Common myeloid progenitor, CD34-positive (primary cell): ENCODE results near the gene OLFML1.
A peak's percentile ranks its signal among the peaks of the same experiment; 100 is the strongest.

ENCODE experiments used
- CTCF ChIA-PET: fragments of 350-600 bp; sonication (Branson Sonifier 250); formaldehyde crosslinking; loops from one replicate; lab custom pipeline; 2021; ENCODE audit warnings: antibody characterized with exemption; lab: Charles Lee
- POLR2A ChIA-PET: fragments of 350-600 bp; sonication (Branson Sonifier 250); formaldehyde crosslinking; loops from one replicate; lab custom pipeline; 2021; ENCODE audit warnings: antibody characterized with exemption; lab: Charles Lee
- DNase-seq, 3 donors: peaks; one replicate each; pipeline versions ENCODE4 v3.0.0 to v3.0.0-alpha.2; 2013
- H3K27ac ChIP-seq, 2 experiments: 1 replicate in 1 of 2; 2 replicates in 1 of 2; pipeline ENCODE4 v1.7.0; 2013; ENCODE audit warnings: inconsistent platforms in 2 of 2, low read length in 2 of 2, mild to moderate bottlenecking in 2 of 2, low read depth in 1 of 2, moderate library complexity in 1 of 2; ENCODE audit not compliant: severe bottlenecking in 2 of 2, insufficient read depth in 1 of 2, poor library complexity in 1 of 2
- H3K27me3 ChIP-seq, 5 experiments: replicated peaks in 2 of 5; 1 replicate in 3 of 5; 2 replicates in 2 of 5; pipeline versions ENCODE4 v1.6.1 to v1.7.0; 2013; ENCODE audit warnings: low read length in 4 of 5, mild to moderate bottlenecking in 2 of 5, moderate library complexity in 2 of 5, inconsistent platforms in 1 of 5; ENCODE audit not compliant: insufficient read depth in 5 of 5, control insufficient read depth in 4 of 5
- H3K36me3 ChIP-seq, 4 experiments: 1 replicate in 2 of 4; 2 replicates in 2 of 4; pipeline versions ENCODE4 v1.6.1 to v1.7.0; 2013; ENCODE audit warnings: low read length in 3 of 4, control low read depth in 1 of 4, mild to moderate bottlenecking in 1 of 4; ENCODE audit not compliant: control insufficient read depth in 4 of 4, insufficient read depth in 4 of 4
- H3K4me1 ChIP-seq, 4 experiments: 1 replicate in 3 of 4; 2 replicates in 1 of 4; pipeline versions ENCODE4 v1.6.1 to v1.7.1; 2013; ENCODE audit warnings: low read length in 3 of 4, mild to moderate bottlenecking in 3 of 4, control low read depth in 1 of 4, inconsistent platforms in 1 of 4, moderate library complexity in 1 of 4; ENCODE audit not compliant: control insufficient read depth in 4 of 4, insufficient read depth in 4 of 4; ENCODE audit errors: control extremely low read depth in 1 of 4
- H3K4me3 ChIP-seq, 7 experiments: 1 replicate in 4 of 7; 2 replicates in 3 of 7; pipeline versions ENCODE4 v1.5.1 to v1.7.0; 2013; ENCODE audit warnings: mild to moderate bottlenecking in 7 of 7, low read length in 6 of 7, moderate library complexity in 6 of 7, inconsistent platforms in 2 of 7, low read depth in 2 of 7, control low read depth in 1 of 7; ENCODE audit not compliant: insufficient read depth in 4 of 7, control insufficient read depth in 1 of 7; ENCODE audit errors: extremely low read depth in 1 of 7
- H3K9me3 ChIP-seq, 5 experiments: 1 replicate in 4 of 5; 2 replicates in 1 of 5; pipeline versions ENCODE4 v1.6.1 to v1.7.1; 2013; ENCODE audit warnings: low read length in 4 of 5, mild to moderate bottlenecking in 2 of 5, inconsistent platforms in 1 of 5, low read depth in 1 of 5, moderate library complexity in 1 of 5; ENCODE audit not compliant: control insufficient read depth in 4 of 5, insufficient read depth in 2 of 5; ENCODE audit errors: control extremely low read depth in 1 of 5
- WGBS: methylation state at CpG from one replicate; pipeline ENCODE4 v1.1.5; 2013; ENCODE audit not compliant: insufficient coverage; 5-methylcytosine and 5-hydroxymethylcytosine counted together

The OLFML1 gene

DNA sequence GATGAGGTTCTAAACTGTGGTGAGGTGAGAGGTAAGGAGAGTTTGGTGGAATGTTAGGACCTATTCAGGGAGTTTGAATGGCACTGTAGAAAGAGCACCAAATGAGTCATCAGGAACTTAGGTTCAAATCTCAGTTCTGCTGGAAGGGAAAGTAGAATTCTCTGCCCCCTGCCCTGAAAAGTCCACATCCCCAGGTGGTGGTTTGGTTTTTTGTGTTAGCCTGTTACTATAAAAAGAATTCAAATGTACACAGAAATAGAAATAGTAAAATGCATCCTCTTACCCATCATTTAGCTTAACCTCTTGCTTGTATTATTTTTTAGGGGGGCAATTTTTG is 48.7 kb downstream of the OLFML1 start:
- Histone ChIP-seq H3K4me1 (peaks cover 0 to 3% (median 0%) of the 10 kb centered on the region in 4 experiments), H3K4me3 (no peak overlapping the region), H3K9me3 (no peaks in the 10 kb centered on the region), H3K27me3 (peaks cover 3 to 36% (median 17%) of the 10 kb centered on the region in 5 experiments), H3K27ac (no peak overlapping the region), H3K36me3 (no peaks in the 10 kb centered on the region)
- no peak for DNase-seq
- ChIA-PET CTCF (interaction anchor here (2.4 kb wide), 1 partner anchor 12 kb away, joined by 7 read pairs; no protein-coding TSS in a partner anchor), POLR2A (no interaction called here)

DNA sequence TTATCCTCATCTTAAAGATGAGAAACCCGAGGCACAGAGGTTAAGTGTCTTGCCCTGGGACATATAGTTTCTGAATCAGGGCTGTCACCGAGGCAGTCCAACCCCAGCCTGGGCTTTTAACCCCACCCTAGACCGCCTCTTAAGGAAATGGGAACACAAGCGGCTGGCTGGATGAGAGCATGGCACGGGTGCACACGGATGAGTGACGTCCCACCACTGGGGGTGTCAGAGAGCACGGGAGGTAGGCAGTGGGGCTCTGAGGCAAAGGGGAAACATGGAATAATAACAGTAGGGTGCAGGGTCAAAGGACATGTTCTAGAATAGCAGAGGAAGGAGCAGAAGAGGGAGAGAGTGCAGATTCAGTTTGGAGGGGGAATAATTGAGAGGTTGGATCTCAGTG is 50.8 kb downstream of the OLFML1 start:
- no peak overlapping the region for H3K4me3 ChIP-seq
- H3K4me1 ChIP-seq = peaks cover 0 to 3% (median 0%) of the 10 kb centered on the region in 4 experiments
- WGBS = 41% methylated on average over 8 of the region's 8 CpGs
- peaks cover 3 to 41% (median 20%) of the 10 kb centered on the region in 5 experiments for H3K27me3 ChIP-seq
- H3K36me3 ChIP-seq = no peaks in the 10 kb centered on the region
- peak in 2 of 3 donors; percentile 15 to 20 for DNase-seq
- CTCF ChIA-PET = interaction anchor here (0.6 kb wide), 1 partner anchor 502 kb away, joined by 3 read pairs; no protein-coding TSS in a partner anchor
- H3K9me3 ChIP-seq = no peaks in the 10 kb centered on the region
- POLR2A ChIA-PET = no interaction called here
- no peak overlapping the region for H3K27ac ChIP-seq

GRCh38 chr11:7537265-7537664 is 52.0 kb downstream of the OLFML1 start:
- ChIA-PET POLR2A (no interaction called here), CTCF (interaction anchor here (1.2 kb wide), 1 partner anchor 14 kb away, joined by 3 read pairs; no protein-coding TSS in a partner anchor)
- no peak overlapping the region for H3K4me3 ChIP-seq
- WGBS = 93% methylated on average over 6 of the region's 6 CpGs
- H3K27ac ChIP-seq = no peak overlapping the region
- no peak for DNase-seq
- peaks cover 0 to 3% (median 0%) of the 10 kb centered on the region in 4 experiments for H3K4me1 ChIP-seq
- H3K9me3 ChIP-seq = no peaks in the 10 kb centered on the region
- H3K27me3 ChIP-seq = peaks cover 3 to 41% (median 22%) of the 10 kb centered on the region in 5 experiments
- no peaks in the 10 kb centered on the region for H3K36me3 ChIP-seq

- CTCF ChIA-PET = interaction anchor here (1.2 kb wide), 1 partner anchor 13 kb away, joined by 3 read pairs; no protein-coding TSS in a partner anchor
Observed at GRCh38 chr11:7538031-7538430, 52.7 kb downstream of the OLFML1 start.

DNA sequence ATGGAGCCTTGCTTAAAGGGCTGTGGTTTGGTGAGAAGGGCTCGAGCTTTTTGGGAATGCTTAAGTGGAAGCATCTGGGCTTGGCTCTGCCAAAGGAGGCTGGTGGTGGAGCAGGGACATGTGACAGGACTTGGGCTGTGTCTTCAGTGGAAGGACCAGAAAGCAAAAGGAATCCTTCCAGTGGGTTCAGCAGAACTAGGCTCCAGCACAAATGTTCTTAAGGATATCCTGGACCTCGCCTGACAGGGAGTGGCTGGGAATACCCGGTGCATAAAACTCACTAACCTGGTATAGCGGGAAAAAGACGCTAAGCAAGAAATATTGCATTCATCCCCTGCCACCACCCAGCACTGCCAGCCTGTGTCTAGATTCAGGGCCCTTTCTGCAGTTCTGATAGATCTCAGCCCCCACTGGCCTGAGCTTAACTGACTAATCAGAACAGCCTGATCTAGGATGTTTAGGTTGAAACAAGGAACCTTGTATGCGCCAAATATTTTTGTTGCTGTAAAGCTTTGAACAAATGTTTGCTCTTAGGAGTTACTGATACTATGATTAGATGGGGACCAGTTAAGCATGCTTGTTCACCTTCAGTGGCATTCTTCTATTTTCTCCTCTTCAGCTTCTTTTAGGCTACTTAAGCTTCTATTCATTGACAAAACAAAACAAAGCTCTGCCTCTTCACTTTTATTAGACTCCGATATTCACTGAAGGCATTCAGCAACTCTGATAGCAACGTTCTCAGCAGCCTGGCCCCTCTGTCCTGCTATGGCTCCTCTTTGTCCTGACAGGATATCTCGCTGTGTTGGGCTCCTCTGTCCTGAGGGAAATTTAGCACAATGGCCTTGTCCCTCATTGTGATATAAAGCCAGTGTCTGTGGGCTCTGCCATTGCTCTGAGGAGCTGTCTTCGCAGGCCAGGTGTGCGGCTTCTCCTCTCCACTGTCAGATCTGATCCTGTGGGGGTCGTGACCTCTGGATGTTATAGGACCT is 53.5 kb downstream of the OLFML1 start:
- ChIA-PET CTCF (interaction anchor here (0.8 to 1.3 kb wide), 3 partner anchors 33 to 95 kb away, joined by 3 read pairs; no protein-coding TSS in a partner anchor), POLR2A (no interaction called here)
- no peak for DNase-seq
- H3K36me3 ChIP-seq = no peaks in the 10 kb centered on the region
- 94% methylated on average over 11 of the region's 12 CpGs for WGBS
- no peak overlapping the region for H3K4me3 ChIP-seq
- H3K27ac ChIP-seq = no peak overlapping the region
- peaks cover 3 to 41% (median 23%) of the 10 kb centered on the region in 5 experiments for H3K27me3 ChIP-seq
- no peaks in the 10 kb centered on the region for H3K9me3 ChIP-seq
- peaks cover 0 to 3% (median 0%) of the 10 kb centered on the region in 4 experiments for H3K4me1 ChIP-seq

More at GRCh38 chr11:7538031-7538430, 52.7 kb downstream of the OLFML1 start:
- Histone ChIP-seq H3K9me3 (no peaks in the 10 kb centered on the region), H3K4me3 (no peak overlapping the region), H3K36me3 (no peaks in the 10 kb centered on the region), H3K27ac (no peak overlapping the region), H3K4me1 (peaks cover 0 to 3% (median 0%) of the 10 kb centered on the region in 4 experiments), H3K27me3 (peaks cover 3 to 41% (median 22%) of the 10 kb centered on the region in 5 experiments)
- peak in 1 of 3 donors; percentile 7 for DNase-seq
- POLR2A ChIA-PET = no interaction called here
- 75% methylated on average over 8 of the region's 8 CpGs for WGBS

- DNase-seq = no peak
- H3K27ac ChIP-seq = no peak overlapping the region
- 96% methylated on average over 8 of the region's 8 CpGs for WGBS
- no peaks in the 10 kb centered on the region for H3K36me3 ChIP-seq
- no peak overlapping the region for H3K4me3 ChIP-seq
- ChIA-PET POLR2A (no interaction called here), CTCF (no interaction called here)
- H3K9me3 ChIP-seq = no peaks in the 10 kb centered on the region
- peaks cover 3 to 30% (median 20%) of the 10 kb centered on the region in 5 experiments for H3K27me3 ChIP-seq
- H3K4me1 ChIP-seq = peaks cover 0 to 3% (median 0%) of the 10 kb centered on the region in 4 experiments
Observed at GRCh38 chr11:7540830-7541555, 55.7 kb downstream of the OLFML1 start.
